Tibial artery (tissue), 4 donors: Measurements from ENCODE around the gene IL36B.

Experiments used
- DNase-seq, 2 donors: peaks; one replicate each; pipeline ENCODE4 v3.0.0-alpha.2; 2019
- H3K27ac ChIP-seq, 2 donors: fragments of 200-600 bp; sonication (generic) in 1 of 2; 1 replicate in 1 of 2; 2 replicates in 1 of 2; pipeline ENCODE4 v1.5.1; 2018 to 2019; ENCODE audit warnings: mild to moderate bottlenecking in 1 of 2
- H3K27me3 ChIP-seq, 2 donors: fragments of 200-600 bp; sonication (generic) in 1 of 2; one replicate each; pipeline versions ENCODE4 v1.5.1 to v1.6.0; 2016 to 2019
- H3K36me3 ChIP-seq, 3 donors: fragments of 200-600 bp; sonication (generic) in 2 of 3; one replicate each; pipeline ENCODE4 v1.5.1; 2016 to 2019; ENCODE audit warnings: mild to moderate bottlenecking in 2 of 3
- H3K4me1 ChIP-seq, 4 donors: fragments of 200-600 bp; sonication (generic) in 2 of 4; 1 replicate in 3 of 4; 2 replicates in 1 of 4; pipeline ENCODE4 v1.5.1; 2016 to 2019
- H3K4me3 ChIP-seq, 2 donors: fragments of 200-600 bp; sonication (generic) in 1 of 2; 1 replicate in 1 of 2; 2 replicates in 1 of 2; pipeline ENCODE4 v1.5.1; 2018 to 2019; ENCODE audit warnings: mild to moderate bottlenecking in 2 of 2
- H3K9me3 ChIP-seq, 3 donors: fragments of 200-600 bp; sonication (generic) in 1 of 3; one replicate each; pipeline ENCODE4 v1.5.1; 2016 to 2019
- CTCF ChIP-seq, 2 experiments: fragments of 200-600 bp in 1 of 2; fragments of 450-650 bp in 1 of 2; IDR thresholded peaks; one replicate each; pipeline ENCODE4 v1.5.1; 2017 to 2019; ENCODE audit warnings: antibody characterized with exemption in 2 of 2, mild to moderate bottlenecking in 1 of 2, moderate library complexity in 1 of 2
- intact Hi-C: fragments of 100-400 bp; cut with DNase I; formaldehyde crosslinking; loops from one replicate; pipeline ENCODE4 v1.15.0; 2023; ENCODE audit warnings: low total_unique reads

IL36B gene

DNA sequence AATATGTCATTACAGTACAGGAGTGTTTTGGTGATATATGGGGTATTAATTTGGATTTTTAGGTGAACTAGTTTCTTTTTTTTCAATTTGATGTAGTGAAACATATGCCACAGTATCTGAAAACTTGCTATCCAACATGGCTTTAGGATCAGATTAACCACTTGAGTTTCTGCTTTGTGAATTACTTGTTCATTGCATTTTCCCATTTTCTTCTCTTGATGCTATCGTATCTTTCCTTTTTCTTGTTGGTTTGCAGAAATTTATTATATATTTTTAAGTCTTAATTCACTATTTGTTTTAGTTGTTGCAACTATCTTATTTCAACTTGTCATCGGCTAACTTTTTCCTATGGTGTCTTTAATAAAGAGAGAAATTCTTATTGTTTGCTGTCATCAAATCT lies 38.6 kb downstream of the IL36B start:
- no peak for DNase-seq
- intact Hi-C loops: no loop called here
- H3K9me3 ChIP-seq: no peaks in the 10 kb centered on the region
- H3K4me3 ChIP-seq: no peak overlapping the region
- no peaks in the 10 kb centered on the region for H3K36me3 ChIP-seq
- no peak overlapping the region for H3K27ac ChIP-seq
- H3K4me1 ChIP-seq: no peaks in the 10 kb centered on the region
- no peak for TF ChIP-seq CTCF (IDR thresholded peaks at IDR 0.05)
- no peaks in the 10 kb centered on the region for H3K27me3 ChIP-seq

GRCh38 chr2:113013336-113013661 lies 39.4 kb downstream of the IL36B start:
- DNase-seq: no peak
- no peak for TF ChIP-seq CTCF (IDR thresholded peaks at IDR 0.05)
- Histone ChIP-seq H3K4me3 (no peak overlapping the region), H3K9me3 (no peaks in the 10 kb centered on the region), H3K36me3 (no peaks in the 10 kb centered on the region), H3K27me3 (no peaks in the 10 kb centered on the region), H3K4me1 (no peaks in the 10 kb centered on the region), H3K27ac (no peak overlapping the region)
- intact Hi-C loops: no loop called here

- no peak for DNase-seq
- intact Hi-C loops: no loop called here
- H3K27me3 ChIP-seq: no peaks in the 10 kb centered on the region
- H3K4me3 ChIP-seq: no peak overlapping the region
- TF ChIP-seq CTCF (IDR thresholded peaks at IDR 0.05): no peak
- no peak overlapping the region for H3K27ac ChIP-seq
- H3K36me3 ChIP-seq: no peaks in the 10 kb centered on the region
- H3K9me3 ChIP-seq: no peaks in the 10 kb centered on the region
- no peaks in the 10 kb centered on the region for H3K4me1 ChIP-seq
Measured at GRCh38 chr2:113012436-113013335, 40.0 kb downstream of the IL36B start.

- Histone ChIP-seq H3K4me3 (no peak overlapping the region), H3K9me3 (no peaks in the 10 kb centered on the region), H3K27me3 (no peaks in the 10 kb centered on the region), H3K27ac (no peak overlapping the region), H3K4me1 (no peaks in the 10 kb centered on the region), H3K36me3 (no peaks in the 10 kb centered on the region)
- intact Hi-C loops: no loop called here
- no peak for DNase-seq
- TF ChIP-seq CTCF (IDR thresholded peaks at IDR 0.05): no peak
Measured at GRCh38 chr2:113011108-113011507, 41.6 kb downstream of the IL36B start.

DNA sequence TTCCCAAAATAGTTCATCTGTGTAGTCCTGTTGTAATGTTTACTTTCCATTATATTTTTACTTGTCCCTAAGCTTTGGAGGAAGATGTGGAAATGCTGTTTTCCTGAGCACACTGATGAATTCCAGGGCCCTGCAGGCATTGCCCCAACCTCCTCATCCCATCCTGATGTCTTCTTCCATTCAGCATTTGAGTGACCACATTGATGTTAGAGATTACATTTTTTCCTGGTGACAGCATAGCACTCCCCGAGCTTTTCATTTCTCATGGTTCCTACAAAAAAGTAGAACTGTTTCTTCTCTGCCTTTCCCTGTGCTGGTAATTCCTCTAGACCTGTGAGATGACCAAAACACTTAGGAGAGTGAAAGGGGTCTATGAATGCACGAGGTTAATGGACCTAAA lies 42.6 kb downstream of the IL36B start:
- Histone ChIP-seq H3K4me1 (no peaks in the 10 kb centered on the region), H3K27ac (no peak overlapping the region), H3K4me3 (no peak overlapping the region), H3K9me3 (no peaks in the 10 kb centered on the region), H3K36me3 (no peaks in the 10 kb centered on the region), H3K27me3 (no peaks in the 10 kb centered on the region)
- TF ChIP-seq CTCF (IDR thresholded peaks at IDR 0.05): no peak
- no peak for DNase-seq
- intact Hi-C loops: no loop called here
